RWPE2 (cell line): ENCODE results near the gene ABCA13.

Experiments used
- ATAC-seq: fragments of 200-7000 bp; cut with Tn5 transposase; 3 replicates; pipeline ENCODE4 v1.9.1; 2021; ENCODE audit warnings: low read depth
- DNase-seq: peaks from one replicate; pipeline ENCODE4 v3.0.0-alpha.2; 2020; ENCODE audit warnings: low spot score
- H3K27ac ChIP-seq: fragments of 450-650 bp; 2 replicates; pipeline ENCODE4 v1.5.1; 2017; ENCODE audit warnings: mild to moderate bottlenecking; ENCODE audit not compliant: poor library complexity, severe bottlenecking
- H3K27me3 ChIP-seq: fragments of 250-450 bp; sonication (Bioruptor Pico); 2 replicates; pipeline ENCODE4 v1.5.1; 2021; ENCODE audit warnings: mild to moderate bottlenecking, moderate library complexity; ENCODE audit not compliant: insufficient read depth, poor library complexity, severe bottlenecking
- H3K36me3 ChIP-seq: fragments of 250-450 bp; sonication (Bioruptor Pico); 2 replicates; pipeline ENCODE4 v1.5.1; 2020; ENCODE audit warnings: low read depth, mild to moderate bottlenecking, moderate library complexity
- H3K4me1 ChIP-seq: fragments of 250-450 bp; sonication (Bioruptor Pico); 2 replicates; pipeline ENCODE4 v1.5.1; 2021; ENCODE audit warnings: mild to moderate bottlenecking, moderate library complexity; ENCODE audit not compliant: insufficient read depth, poor library complexity, severe bottlenecking
- H3K4me3 ChIP-seq: fragments of 250-450 bp; sonication (Bioruptor Pico); 2 replicates; pipeline ENCODE4 v1.5.1; 2021; ENCODE audit warnings: mild to moderate bottlenecking, moderate library complexity; ENCODE audit not compliant: severe bottlenecking
- H3K9me3 ChIP-seq: fragments of 250-450 bp; sonication (Bioruptor Pico); 2 replicates; pipeline ENCODE4 v1.5.1; 2021; ENCODE audit warnings: mild to moderate bottlenecking, moderate library complexity; ENCODE audit not compliant: severe bottlenecking
- CTCF ChIP-seq: fragments of 450-650 bp; IDR thresholded peaks from one replicate; pipeline ENCODE4 v1.5.1; 2017; ENCODE audit warnings: mild to moderate bottlenecking, moderate library complexity; ENCODE audit not compliant: poor library complexity, severe bottlenecking

The ABCA13 gene

DNA sequence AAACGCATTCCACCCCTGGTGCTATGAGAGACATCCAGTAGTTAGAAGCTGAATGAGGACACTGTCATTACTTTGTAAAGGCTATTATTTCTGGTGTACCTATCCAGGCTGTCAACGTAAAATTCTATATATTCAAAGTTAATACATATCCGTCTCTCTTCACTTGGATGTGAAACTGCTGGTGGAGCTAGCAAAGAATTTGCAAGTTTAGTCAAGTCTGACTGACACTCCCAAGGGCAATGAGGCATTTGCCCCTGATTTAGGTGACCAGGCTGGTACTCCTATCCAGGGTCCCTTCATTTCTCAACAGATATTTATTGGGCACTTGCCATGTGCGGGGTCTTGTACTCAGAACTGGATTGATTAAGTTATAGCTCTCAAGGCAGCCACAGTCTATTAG lies 493.0 kb downstream of the ABCA13 start:
- Histone ChIP-seq H3K9me3 (no peaks in the 10 kb centered on the region), H3K36me3 (no peaks in the 10 kb centered on the region), H3K4me1 (no peaks in the 10 kb centered on the region), H3K27ac (no peak overlapping the region), H3K27me3 (peaks cover 5% of the 10 kb centered on the region), H3K4me3 (no peak overlapping the region)
- DNase-seq, result no peak
- no peak for TF ChIP-seq CTCF
- ATAC-seq, result no peak

GRCh38 chr7:48665353-48666135 lies 494.3 kb downstream of the ABCA13 start:
- ATAC-seq, result no peak
- Histone ChIP-seq H3K36me3 (no peaks in the 10 kb centered on the region), H3K9me3 (no peaks in the 10 kb centered on the region), H3K27ac (no peak overlapping the region), H3K4me3 (no peak overlapping the region), H3K4me1 (no peaks in the 10 kb centered on the region), H3K27me3 (peaks cover 3% of the 10 kb centered on the region)
- no peak for TF ChIP-seq CTCF
- no peak for DNase-seq

- ATAC-seq, result no peak
- DNase-seq, result no peak
- Histone ChIP-seq H3K27ac (no peak overlapping the region), H3K4me1 (no peaks in the 10 kb centered on the region), H3K36me3 (no peaks in the 10 kb centered on the region), H3K4me3 (no peak overlapping the region), H3K27me3 (no peaks in the 10 kb centered on the region), H3K9me3 (no peaks in the 10 kb centered on the region)
- no peak for TF ChIP-seq CTCF
Measured at GRCh38 chr7:48667407-48667806, 496.1 kb downstream of the ABCA13 start.

GRCh38 chr7:48671656-48672055 lies 500.4 kb downstream of the ABCA13 start:
- ATAC-seq, result no peak
- H3K4me3 ChIP-seq, result no peak overlapping the region
- H3K36me3 ChIP-seq, result no peaks in the 10 kb centered on the region
- H3K4me1 ChIP-seq, result no peaks in the 10 kb centered on the region
- H3K27ac ChIP-seq, result no peak overlapping the region
- H3K9me3 ChIP-seq, result no peaks in the 10 kb centered on the region
- TF ChIP-seq CTCF, result no peak
- DNase-seq, result no peak
- no peaks in the 10 kb centered on the region for H3K27me3 ChIP-seq

GRCh38 chr7:48681006-48681405 lies 509.7 kb downstream of the ABCA13 start:
- no peaks in the 10 kb centered on the region for H3K4me1 ChIP-seq
- DNase-seq (no peak), ATAC-seq (no peak)
- no peaks in the 10 kb centered on the region for H3K36me3 ChIP-seq
- no peak overlapping the region for H3K27ac ChIP-seq
- H3K27me3 ChIP-seq, result no peaks in the 10 kb centered on the region
- TF ChIP-seq CTCF, result no peak
- H3K4me3 ChIP-seq, result no peak overlapping the region
- no peaks in the 10 kb centered on the region for H3K9me3 ChIP-seq
